ENCODE data around the gene SIGLEC9.
A peak's percentile ranks its signal among the peaks of the same experiment; 100 is the strongest.

Gene SIGLEC9

DNA sequence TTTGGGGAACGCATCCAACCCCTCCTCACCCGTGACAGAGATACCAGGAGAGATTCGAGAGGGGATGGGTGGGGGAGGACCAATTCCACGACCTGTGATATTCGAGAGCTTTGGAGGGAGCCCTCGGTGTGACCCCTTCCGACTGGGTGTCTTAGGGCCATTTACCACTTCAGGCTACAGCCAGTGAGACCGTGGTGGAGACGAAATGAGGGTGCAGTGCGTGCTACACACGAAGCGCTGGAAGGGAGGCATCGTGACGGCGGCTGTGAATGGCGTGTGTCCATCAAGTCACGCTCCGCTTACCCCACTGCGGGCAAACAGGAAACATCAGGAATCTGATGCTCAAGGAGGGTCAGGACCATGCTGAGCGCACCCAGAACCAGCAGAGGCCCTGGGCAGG is 26.9 kb upstream of the SIGLEC9 start:
- no peaks in the 10 kb centered on the region for H3K4me1 ChIP-seq (ENCODE audit: control insufficient read depth in 1 of 2, insufficient read depth in 2 of 2, low read length in 2 of 2)
- no peaks in the 10 kb centered on the region for H3K9me3 ChIP-seq (ENCODE audit: control insufficient read depth in 1 of 2, low read length in 2 of 2)
- no peak overlapping the region for H3K4me3 ChIP-seq (ENCODE audit: low read depth in 1 of 2, low read length in 2 of 2)
- no peaks in the 10 kb centered on the region for H3K27me3 ChIP-seq (ENCODE audit: low read depth, low read length)
- H3K36me3 ChIP-seq (ENCODE audit: control insufficient read depth in 1 of 2, insufficient read depth in 2 of 2, low read length in 2 of 2), result peaks cover 3 to 7% of the 10 kb centered on the region in 2 donors
- no peak overlapping the region for H3K27ac ChIP-seq (ENCODE audit: low read length)

DNA sequence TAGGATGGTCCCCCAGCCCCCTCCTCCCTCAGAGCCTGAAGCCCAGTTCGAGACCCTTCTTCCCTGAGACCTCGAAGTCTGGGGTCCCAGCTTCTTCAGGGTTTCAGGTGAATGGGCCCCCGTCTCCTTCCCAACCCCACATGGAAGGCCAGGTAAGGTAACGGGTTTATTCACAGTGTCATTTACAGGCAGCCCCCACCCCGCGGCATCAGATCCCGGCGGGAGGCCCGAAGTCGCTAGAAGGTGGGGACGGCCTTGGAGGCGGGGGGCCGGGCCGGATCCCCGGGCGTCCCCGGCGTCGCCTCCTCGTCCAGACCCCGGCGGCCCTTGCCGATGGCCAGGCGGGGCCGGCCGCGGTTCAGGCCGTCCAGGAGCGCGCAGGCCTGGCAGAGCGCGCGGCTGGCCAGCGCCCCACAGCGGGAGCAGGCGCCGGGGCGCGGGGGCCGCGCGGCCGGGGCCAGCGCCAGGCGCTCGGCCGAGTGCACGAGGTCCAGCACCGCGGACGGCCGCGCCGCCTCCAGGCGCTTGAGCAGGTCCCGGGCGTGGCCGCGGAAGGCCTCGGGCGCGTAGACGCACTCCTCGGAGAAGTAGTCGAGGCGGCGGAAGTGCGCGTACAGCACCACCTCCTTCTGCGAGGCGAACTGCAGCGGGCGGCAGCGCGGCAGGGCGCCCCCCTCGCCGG is 26.2 kb upstream of the SIGLEC9 start:
- Histone ChIP-seq H3K4me1 (ENCODE audit: control insufficient read depth in 1 of 2, insufficient read depth in 2 of 2, low read length in 2 of 2) (no peaks in the 10 kb centered on the region), H3K9me3 (ENCODE audit: control insufficient read depth in 1 of 2, low read length in 2 of 2) (no peaks in the 10 kb centered on the region), H3K27ac (ENCODE audit: low read length) (no peak overlapping the region), H3K4me3 (ENCODE audit: low read depth in 1 of 2, low read length in 2 of 2) (peak overlapping the region in 1 of 2 donors; percentile 43), H3K36me3 (ENCODE audit: control insufficient read depth in 1 of 2, insufficient read depth in 2 of 2, low read length in 2 of 2) (peaks cover 3 to 7% of the 10 kb centered on the region in 2 donors), H3K27me3 (ENCODE audit: low read depth, low read length) (no peaks in the 10 kb centered on the region)

DNA sequence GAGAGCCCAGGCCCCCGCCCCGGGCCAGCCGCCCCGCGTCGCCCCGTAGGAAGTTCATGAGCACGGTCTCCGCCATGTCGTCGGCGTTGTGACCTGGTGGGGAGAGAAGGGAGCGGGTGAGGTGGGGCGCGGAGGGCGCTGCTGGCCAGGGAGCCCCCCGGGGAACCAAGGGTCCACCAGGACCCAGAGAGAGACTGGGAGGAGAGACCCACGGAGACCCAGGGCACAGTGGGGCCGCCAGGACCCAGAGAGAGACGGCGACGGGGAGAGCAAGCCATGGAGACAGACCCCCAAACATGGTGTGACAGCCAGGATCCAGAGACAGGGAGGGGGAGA is 25.7 kb upstream of the SIGLEC9 start:
- Histone ChIP-seq H3K27me3 (ENCODE audit: low read depth, low read length) (no peaks in the 10 kb centered on the region), H3K9me3 (ENCODE audit: control insufficient read depth in 1 of 2, low read length in 2 of 2) (no peaks in the 10 kb centered on the region), H3K36me3 (ENCODE audit: control insufficient read depth in 1 of 2, insufficient read depth in 2 of 2, low read length in 2 of 2) (peaks cover 3 to 11% of the 10 kb centered on the region in 2 donors), H3K4me1 (ENCODE audit: control insufficient read depth in 1 of 2, insufficient read depth in 2 of 2, low read length in 2 of 2) (no peaks in the 10 kb centered on the region), H3K4me3 (ENCODE audit: low read depth in 1 of 2, low read length in 2 of 2) (peak overlapping the region in 1 of 2 donors; percentile 43), H3K27ac (ENCODE audit: low read length) (no peak overlapping the region)

DNA sequence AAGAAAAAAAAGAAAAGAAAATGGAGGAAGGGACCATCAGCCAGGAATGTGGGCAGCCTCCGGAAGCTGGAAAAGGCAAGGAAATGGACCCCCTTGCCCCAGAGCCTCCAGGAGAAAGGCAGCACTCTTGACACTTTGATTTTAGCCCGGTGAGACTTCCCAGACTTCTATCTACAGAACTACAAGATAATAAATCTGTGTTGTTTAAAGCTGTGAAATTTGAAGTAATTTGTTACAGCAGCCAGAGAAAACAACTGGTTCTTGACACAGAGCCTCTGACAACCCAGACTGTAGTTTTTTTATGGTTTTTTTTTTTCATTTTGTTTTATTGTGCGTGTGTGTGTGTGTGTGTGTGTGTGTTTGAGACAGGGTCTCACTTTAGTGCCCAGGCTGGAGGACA is 24.1 kb upstream of the SIGLEC9 start:
- Histone ChIP-seq H3K27ac (ENCODE audit: low read length) (no peak overlapping the region), H3K27me3 (ENCODE audit: low read depth, low read length) (no peaks in the 10 kb centered on the region), H3K4me1 (ENCODE audit: control insufficient read depth in 1 of 2, insufficient read depth in 2 of 2, low read length in 2 of 2) (peaks cover 0 to 4% of the 10 kb centered on the region in 2 donors), H3K4me3 (ENCODE audit: low read depth in 1 of 2, low read length in 2 of 2) (no peak overlapping the region), H3K9me3 (ENCODE audit: control insufficient read depth in 1 of 2, low read length in 2 of 2) (no peaks in the 10 kb centered on the region), H3K36me3 (ENCODE audit: control insufficient read depth in 1 of 2, insufficient read depth in 2 of 2, low read length in 2 of 2) (peaks cover 3 to 12% of the 10 kb centered on the region in 2 donors)

DNA sequence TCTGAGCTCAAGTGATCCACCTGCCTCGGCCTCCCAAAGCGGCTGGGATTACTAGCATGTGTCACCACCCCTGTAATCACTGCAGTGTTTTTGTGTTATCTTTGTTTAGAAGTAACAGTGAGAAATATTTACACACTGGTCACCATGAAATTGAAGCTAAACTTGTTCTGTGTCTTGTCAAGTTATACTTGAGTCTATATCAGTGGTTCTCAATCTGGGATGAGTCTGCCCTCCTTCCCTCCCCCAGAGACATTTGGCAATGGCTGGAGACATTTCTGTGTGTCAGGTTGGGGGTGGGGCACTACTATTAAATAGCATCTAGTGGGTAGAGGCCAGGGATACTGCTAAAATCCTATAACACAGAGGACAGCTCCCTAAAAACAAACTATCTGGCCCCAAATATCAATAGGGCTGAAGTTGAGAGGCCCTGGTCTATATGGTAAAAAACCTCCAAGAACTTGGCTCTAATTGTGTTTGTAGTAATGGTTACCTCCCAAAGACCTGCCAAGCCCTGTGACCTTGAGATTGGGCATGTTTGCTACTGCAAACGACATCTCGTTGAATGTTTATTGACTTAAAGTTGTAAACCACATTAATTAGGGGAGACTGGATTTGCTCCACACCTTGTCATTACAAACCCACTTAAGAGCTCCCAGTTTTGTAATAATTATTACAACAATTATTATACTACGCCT is 23.4 kb upstream of the SIGLEC9 start:
- Histone ChIP-seq H3K36me3 (ENCODE audit: control insufficient read depth in 1 of 2, insufficient read depth in 2 of 2, low read length in 2 of 2) (peaks cover 3 to 12% of the 10 kb centered on the region in 2 donors), H3K4me3 (ENCODE audit: low read depth in 1 of 2, low read length in 2 of 2) (no peak overlapping the region), H3K4me1 (ENCODE audit: control insufficient read depth in 1 of 2, insufficient read depth in 2 of 2, low read length in 2 of 2) (peaks cover 0 to 4% of the 10 kb centered on the region in 2 donors), H3K27me3 (ENCODE audit: low read depth, low read length) (no peaks in the 10 kb centered on the region), H3K27ac (ENCODE audit: low read length) (no peak overlapping the region), H3K9me3 (ENCODE audit: control insufficient read depth in 1 of 2, low read length in 2 of 2) (no peaks in the 10 kb centered on the region)

DNA sequence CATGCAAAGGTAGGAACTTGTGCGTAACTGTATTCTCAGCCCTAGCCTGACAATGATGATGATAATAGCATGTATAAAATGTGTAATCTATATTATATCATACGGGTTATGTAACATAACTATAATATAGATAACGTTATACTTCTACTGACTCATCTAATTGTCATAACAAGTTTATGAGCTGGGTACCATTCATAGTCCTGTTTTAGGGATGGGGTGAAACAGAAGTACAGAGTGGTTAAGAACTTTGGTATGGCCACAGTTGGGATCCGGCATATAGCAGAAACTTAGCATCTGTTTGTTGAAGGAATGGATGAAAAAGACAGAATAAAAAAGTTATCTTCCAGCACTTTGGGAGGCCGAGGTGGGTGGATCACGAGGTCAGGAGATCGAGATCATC is 21.7 kb upstream of the SIGLEC9 start:
- peaks cover 4 to 16% of the 10 kb centered on the region in 2 donors for H3K4me1 ChIP-seq (ENCODE audit: control insufficient read depth in 1 of 2, insufficient read depth in 2 of 2, low read length in 2 of 2)

DNA sequence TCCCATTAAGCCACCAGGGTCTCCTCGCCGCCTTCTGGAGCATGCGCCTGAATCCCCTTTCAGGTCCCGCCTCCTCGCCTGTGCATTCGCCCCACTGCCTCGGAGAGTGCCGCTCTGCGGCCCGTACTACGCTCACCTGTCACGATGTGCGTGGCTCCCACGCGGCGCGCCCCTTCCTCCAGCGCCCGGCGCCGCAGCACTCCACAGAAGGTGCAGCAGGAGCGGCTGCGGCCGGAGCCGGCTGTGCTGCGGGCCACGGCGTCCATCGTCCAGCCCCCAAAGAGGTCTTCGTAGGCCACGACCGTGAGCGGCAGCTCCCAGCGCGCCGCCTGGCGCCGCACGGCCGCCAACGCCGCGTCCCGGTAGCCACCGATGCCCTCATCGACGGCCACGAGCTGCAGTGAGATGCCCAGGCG is 20.8 kb upstream of the SIGLEC9 start:
- Histone ChIP-seq H3K27me3 (ENCODE audit: low read depth, low read length) (no peaks in the 10 kb centered on the region), H3K4me1 (ENCODE audit: control insufficient read depth in 1 of 2, insufficient read depth in 2 of 2, low read length in 2 of 2) (peaks cover 4 to 20% of the 10 kb centered on the region in 2 donors), H3K4me3 (ENCODE audit: low read depth in 1 of 2, low read length in 2 of 2) (no peak overlapping the region), H3K9me3 (ENCODE audit: control insufficient read depth in 1 of 2, low read length in 2 of 2) (no peaks in the 10 kb centered on the region), H3K27ac (ENCODE audit: low read length) (no peak overlapping the region), H3K36me3 (ENCODE audit: control insufficient read depth in 1 of 2, insufficient read depth in 2 of 2, low read length in 2 of 2) (peaks cover 3 to 12% of the 10 kb centered on the region in 2 donors)

More for the DNA sequence above, 21.7 kb upstream of the SIGLEC9 start:
- Histone ChIP-seq H3K36me3 (ENCODE audit: control insufficient read depth in 1 of 2, insufficient read depth in 2 of 2, low read length in 2 of 2) (peaks cover 3 to 12% of the 10 kb centered on the region in 2 donors), H3K27me3 (ENCODE audit: low read depth, low read length) (no peaks in the 10 kb centered on the region), H3K9me3 (ENCODE audit: control insufficient read depth in 1 of 2, low read length in 2 of 2) (no peaks in the 10 kb centered on the region), H3K27ac (ENCODE audit: low read length) (no peak overlapping the region), H3K4me3 (ENCODE audit: low read depth in 1 of 2, low read length in 2 of 2) (no peak overlapping the region)

DNA sequence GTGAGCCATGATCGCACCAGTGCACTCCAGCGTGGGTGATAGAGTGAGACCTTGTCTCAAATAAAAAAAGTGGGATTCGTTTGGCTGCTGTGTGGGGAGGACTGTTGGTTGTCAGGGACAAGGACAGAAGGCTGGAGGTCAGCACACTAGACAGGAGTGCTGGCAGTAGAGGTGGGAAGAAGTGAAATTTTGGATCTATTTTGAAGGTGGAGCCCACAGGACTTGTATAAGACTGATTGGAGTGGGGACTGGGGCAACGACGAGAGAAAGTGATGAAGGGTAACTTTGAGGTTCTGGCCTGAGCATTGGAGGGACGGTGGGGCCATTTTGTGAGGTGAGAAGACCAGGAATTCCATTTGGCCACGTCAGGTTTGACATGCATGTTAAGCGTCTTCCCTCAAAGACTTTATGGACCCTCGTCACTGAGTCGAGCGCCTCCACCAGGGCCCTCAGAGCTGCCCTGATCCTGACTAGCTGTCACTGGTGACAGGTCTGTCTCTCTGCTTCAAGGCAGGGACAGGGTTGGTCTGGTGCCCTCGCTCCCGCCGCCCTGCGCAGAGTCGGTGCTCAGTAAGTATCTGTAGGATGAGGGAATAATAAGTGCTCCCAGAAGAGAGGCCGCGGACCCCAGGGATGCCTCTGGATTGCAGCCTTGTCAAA is 17.2 kb upstream of the SIGLEC9 start:
- Histone ChIP-seq H3K4me1 (ENCODE audit: control insufficient read depth in 1 of 2, insufficient read depth in 2 of 2, low read length in 2 of 2) (peaks cover 4 to 22% of the 10 kb centered on the region in 2 donors), H3K4me3 (ENCODE audit: low read depth in 1 of 2, low read length in 2 of 2) (peak overlapping the region; percentile 77 to 93), H3K9me3 (ENCODE audit: control insufficient read depth in 1 of 2, low read length in 2 of 2) (no peaks in the 10 kb centered on the region), H3K36me3 (ENCODE audit: control insufficient read depth in 1 of 2, insufficient read depth in 2 of 2, low read length in 2 of 2) (peaks cover 0 to 7% of the 10 kb centered on the region in 2 donors), H3K27me3 (ENCODE audit: low read depth, low read length) (no peaks in the 10 kb centered on the region), H3K27ac (ENCODE audit: low read length) (peak overlapping the region; percentile 80)

DNA sequence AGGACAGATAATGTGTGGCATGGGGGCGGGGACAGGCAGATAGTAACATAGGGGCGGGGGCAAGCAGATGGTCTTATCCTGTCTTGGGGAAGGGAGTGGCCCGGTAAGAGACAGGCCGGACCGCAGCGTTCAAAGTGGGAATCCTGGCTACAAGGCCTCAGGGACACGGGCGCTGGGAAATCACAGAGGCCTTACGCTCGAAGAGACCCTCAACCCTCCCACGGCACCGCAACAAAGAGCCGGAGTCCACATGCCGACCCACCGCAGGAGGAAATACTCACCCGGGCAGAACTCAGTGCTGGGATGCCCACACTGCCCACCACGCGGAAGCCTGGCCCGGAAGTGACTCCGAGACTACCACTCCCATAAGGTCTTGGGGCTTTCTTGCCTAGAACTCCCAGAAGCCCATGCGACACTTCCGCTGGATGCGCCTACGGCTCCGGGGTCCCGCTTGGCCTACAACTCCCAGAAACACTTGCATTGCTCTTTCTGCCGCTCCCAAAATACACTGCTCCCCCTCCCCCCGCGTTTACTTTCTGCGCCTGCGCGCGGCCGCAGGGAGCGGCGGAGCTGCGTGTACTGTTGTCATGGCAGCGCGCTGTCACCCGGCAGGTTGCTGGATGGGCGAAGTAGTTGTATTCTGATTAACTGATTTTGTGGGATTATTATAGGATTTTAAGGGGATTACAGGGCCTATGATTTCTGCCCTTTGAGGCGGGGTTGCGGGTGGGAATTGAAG is 16.5 kb upstream of the SIGLEC9 start, which contains the start of gene CTU1:
Gene CTU1, minus strand, starts transcription at position 344 of the 739 bp plus-strand sequence. CDS start 3,840 bp downstream, outside the sequence.
- Histone ChIP-seq H3K9me3 (ENCODE audit: control insufficient read depth in 1 of 2, low read length in 2 of 2) (no peaks in the 10 kb centered on the region), H3K4me3 (ENCODE audit: low read depth in 1 of 2, low read length in 2 of 2) (peak within 1 kb of the TSS; percentile 77 to 93), H3K27me3 (ENCODE audit: low read depth, low read length) (no peaks in the 10 kb centered on the region), H3K36me3 (ENCODE audit: control insufficient read depth in 1 of 2, insufficient read depth in 2 of 2, low read length in 2 of 2) (peaks cover 0 to 4% of the 10 kb centered on the region in 2 donors), H3K27ac (ENCODE audit: low read length) (peak within 1 kb of the TSS; percentile 80), H3K4me1 (ENCODE audit: control insufficient read depth in 1 of 2, insufficient read depth in 2 of 2, low read length in 2 of 2) (peaks cover 4 to 22% of the 10 kb centered on the region in 2 donors)

DNA sequence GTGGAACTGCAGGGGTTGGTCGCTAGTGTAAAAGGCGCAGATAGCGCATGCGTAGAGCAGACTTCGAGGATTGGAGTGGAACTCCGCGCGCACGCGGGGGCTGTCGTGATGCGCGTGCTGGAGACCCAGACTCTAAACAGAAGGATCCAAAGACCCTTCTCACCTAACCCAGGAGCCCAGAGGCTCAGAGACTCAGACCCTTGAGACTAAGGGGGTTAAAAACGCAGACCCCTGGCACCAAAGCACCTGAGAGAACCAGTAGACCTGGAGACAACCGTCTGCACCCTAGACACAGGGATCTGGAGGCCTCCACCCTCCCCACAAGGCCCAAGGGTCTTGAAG is 15.9 kb upstream of the SIGLEC9 start:
- H3K36me3 ChIP-seq (ENCODE audit: control insufficient read depth in 1 of 2, insufficient read depth in 2 of 2, low read length in 2 of 2), result peaks cover 0 to 3% of the 10 kb centered on the region in 2 donors
- no peaks in the 10 kb centered on the region for H3K27me3 ChIP-seq (ENCODE audit: low read depth, low read length)
- H3K4me1 ChIP-seq (ENCODE audit: control insufficient read depth in 1 of 2, insufficient read depth in 2 of 2, low read length in 2 of 2), result peaks cover 4 to 22% of the 10 kb centered on the region in 2 donors
- H3K27ac ChIP-seq (ENCODE audit: low read length), result peak overlapping the region; percentile 67
- H3K9me3 ChIP-seq (ENCODE audit: control insufficient read depth in 1 of 2, low read length in 2 of 2), result no peaks in the 10 kb centered on the region
- H3K4me3 ChIP-seq (ENCODE audit: low read depth in 1 of 2, low read length in 2 of 2), result peak overlapping the region; percentile 77 to 93

DNA sequence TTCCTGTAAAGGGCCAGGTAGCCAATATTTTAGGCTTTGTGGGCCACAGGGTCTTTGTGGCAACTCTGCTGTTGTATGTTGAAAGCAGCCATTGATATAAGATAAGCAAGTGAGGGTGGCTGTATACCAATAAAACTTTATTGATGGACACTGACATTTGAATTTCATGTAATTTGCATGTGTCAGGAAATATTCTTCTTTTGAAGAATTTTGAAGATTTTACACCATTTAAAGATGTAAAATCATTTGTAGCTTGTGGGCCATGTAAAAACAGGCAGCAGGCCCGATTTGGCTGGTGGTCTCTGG is 14.1 kb upstream of the SIGLEC9 start:
- H3K27ac ChIP-seq (ENCODE audit: low read length), result no peak overlapping the region

More for the DNA sequence above, 14.1 kb upstream of the SIGLEC9 start:
- H3K4me3 ChIP-seq (ENCODE audit: low read depth in 1 of 2, low read length in 2 of 2), result no peak overlapping the region
- peaks cover 4 to 18% of the 10 kb centered on the region in 2 donors for H3K4me1 ChIP-seq (ENCODE audit: control insufficient read depth in 1 of 2, insufficient read depth in 2 of 2, low read length in 2 of 2)
- H3K36me3 ChIP-seq (ENCODE audit: control insufficient read depth in 1 of 2, insufficient read depth in 2 of 2, low read length in 2 of 2), result no peaks in the 10 kb centered on the region
- H3K27me3 ChIP-seq (ENCODE audit: low read depth, low read length), result no peaks in the 10 kb centered on the region
- no peaks in the 10 kb centered on the region for H3K9me3 ChIP-seq (ENCODE audit: control insufficient read depth in 1 of 2, low read length in 2 of 2)

All from muscle layer of duodenum (tissue), 2 donors.